ENCODE data around the gene SLC49A3. TPM values are rescaled to one million over a fixed set of nuclear protein-coding genes. Genes with fewer than 3 reads are reported as not detected.

Gene SLC49A3
- total RNA-seq, 1 experiment from 2014 or later = 5.5 TPM

- no TSS peak for BruUV-seq (replicated peaks)
- Histone ChIP-seq H3K79me2 (ENCODE audit: insufficient read depth, low read length) (no peaks in the 10 kb centered on the region), H3K4me3 (replicated peaks in 1 of 2; ENCODE audit: low read depth in 1 of 2, low read length in 2 of 2) (no peak overlapping the region), H3K36me3 (ENCODE audit: control insufficient read depth in 1 of 2, insufficient read depth in 2 of 2, low read length in 2 of 2) (no peaks in the 10 kb centered on the region), H3K27ac (ENCODE audit: low read depth, low read length) (no peak overlapping the region), H3K9ac (ENCODE audit: low read length) (no peak overlapping the region), H2AFZ (ENCODE audit: low read depth, low read length, poor library complexity, severe bottlenecking) (no peak overlapping the region), H3K27me3 (ENCODE audit: insufficient read depth, low read length) (no peaks in the 10 kb centered on the region), H4K20me1 (ENCODE audit: insufficient read depth) (no peaks in the 10 kb centered on the region), H3K4me1 (ENCODE audit: control insufficient read depth in 1 of 2, insufficient read depth in 2 of 2, low read length in 2 of 2) (no peaks in the 10 kb centered on the region), H3K9me2 (ENCODE audit: insufficient read depth) (no peaks in the 10 kb centered on the region), H3K4me2 (ENCODE audit: low read length) (no peak overlapping the region), H3K9me3 (ENCODE audit: control insufficient read depth in 1 of 2, insufficient read depth in 1 of 2, low read depth in 1 of 2, low read length in 2 of 2) (no peaks in the 10 kb centered on the region)
- ATAC-seq (no peak), DNase-seq (ENCODE audit: low read depth, low spot score) (no peak)
- TF ChIP-seq MAX (IDR thresholded peaks at IDR 0.05) (no peak), TCF7L2 (IDR thresholded peaks at IDR 0.05; ENCODE audit: borderline replicate concordance, extremely low read depth, insufficient read depth, insufficient read length) (no peak), CBX3 (IDR thresholded peaks at IDR 0.05; ENCODE audit: low read depth) (no peak), SIN3A (IDR thresholded peaks at IDR 0.05; ENCODE audit: low read depth) (no peak), JUND (IDR thresholded peaks at IDR 0.05) (no peak), EZH2phosphoT487 (IDR thresholded peaks at IDR 0.05; ENCODE audit: borderline replicate concordance) (no peak), ATF3 (IDR thresholded peaks at IDR 0.05) (no peak), POLR2A (IDR thresholded peaks at IDR 0.05; ENCODE audit: borderline replicate concordance, extremely low read depth, insufficient read depth, insufficient read length) (no peak), ZFX (IDR thresholded peaks at IDR 0.05) (no peak), CEBPB (IDR thresholded peaks at IDR 0.05; ENCODE audit: low read depth) (no peak), FOSL1 (IDR thresholded peaks at IDR 0.05; ENCODE audit: low read depth) (no peak), RAD21 (IDR thresholded peaks at IDR 0.05; ENCODE audit: low read depth) (no peak), SP1 (IDR thresholded peaks at IDR 0.05; ENCODE audit: low read depth) (no peak), SRF (IDR thresholded peaks at IDR 0.05; ENCODE audit: low read depth) (no peak), ZBTB33 (IDR thresholded peaks at IDR 0.05; ENCODE audit: extremely low read depth, insufficient replicate concordance, low read length) (no peak), ZNF274 (IDR thresholded peaks at IDR 0.05; ENCODE audit: low read depth, low read length) (no peak), EZH2 (IDR thresholded peaks at IDR 0.05) (no peak), CTCF (IDR thresholded peaks at IDR 0.05 in 2 of 3, conservative IDR thresholded peaks at IDR 0.05 in 1 of 3; ENCODE audit: borderline replicate concordance in 1 of 3, insufficient read depth in 1 of 3, low read depth in 2 of 3, low read length in 2 of 3) (no peak), EGR1 (IDR thresholded peaks at IDR 0.05; ENCODE audit: low read depth) (no peak)
- RAD21 ChIA-PET (ENCODE audit: low non-redundant PET in 1 of 2, low total read pairs in 2 of 2, uncharacterized antibody in 2 of 2, unreplicated experiment in 2 of 2) = no interaction called here
- CTCF ChIA-PET = no interaction called here
- POLR2A ChIA-PET = no interaction called here
- intact Hi-C loops (cut with micrococcal nuclease) = no loop called here
These were observed 25.2 kb downstream of the SLC49A3 start for GRCh38 chr4:663438-664428.

Measured in HCT116 (cell line).